Astrocyte of the spinal cord (primary cell): Measurements from ENCODE around the gene PRR14L.

Experiments
- DNase-seq: peaks from one replicate; pipeline ENCODE4 v3.0.0; 2011; ENCODE audit warnings: low read depth, low spot score
- H3K4me3 ChIP-seq: 2 replicates; pipeline ENCODE4 v1.5.1; 2011; ENCODE audit warnings: low read depth, mild to moderate bottlenecking, low read length, moderate library complexity
- CTCF ChIP-seq: IDR thresholded peaks from 2 replicates; pipeline ENCODE4 v1.5.1; 2012; ENCODE audit warnings: low read depth, mild to moderate bottlenecking, low read length, inconsistent platforms
- in situ Hi-C: cut with HindIII; loops from 2 replicates; pipeline ENCODE4 v1.10.0; 2017; ENCODE audit warnings: low sequenced_read_pairs

The PRR14L gene

DNA sequence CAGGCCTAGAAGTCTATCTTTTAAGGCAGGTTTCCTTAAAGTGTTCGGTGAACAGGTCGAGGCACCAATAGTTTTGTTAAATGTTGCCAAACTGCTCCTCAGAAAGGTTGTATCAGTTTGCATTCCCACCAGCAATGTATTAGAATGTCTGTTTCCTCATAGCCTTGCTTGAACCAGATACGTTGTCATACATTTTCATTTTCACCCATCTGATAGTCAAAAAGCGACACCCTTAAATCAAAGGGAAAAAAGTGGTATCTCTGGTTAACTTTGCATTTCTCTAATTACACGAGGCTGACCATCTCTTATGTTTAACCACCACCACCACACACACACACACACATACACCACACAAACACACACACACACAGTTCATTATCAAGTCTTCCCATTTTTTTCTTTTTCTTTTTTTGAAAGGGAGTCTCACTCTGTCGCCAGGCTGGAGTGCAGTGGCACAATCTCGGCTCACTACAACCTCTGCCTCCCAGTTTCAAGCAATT is 16.3 kb downstream of the PRR14L start:
- no peak overlapping the region for H3K4me3 ChIP-seq
- in situ Hi-C loops: no loop called here
- TF ChIP-seq CTCF: no peak
- DNase-seq: no peak

DNA sequence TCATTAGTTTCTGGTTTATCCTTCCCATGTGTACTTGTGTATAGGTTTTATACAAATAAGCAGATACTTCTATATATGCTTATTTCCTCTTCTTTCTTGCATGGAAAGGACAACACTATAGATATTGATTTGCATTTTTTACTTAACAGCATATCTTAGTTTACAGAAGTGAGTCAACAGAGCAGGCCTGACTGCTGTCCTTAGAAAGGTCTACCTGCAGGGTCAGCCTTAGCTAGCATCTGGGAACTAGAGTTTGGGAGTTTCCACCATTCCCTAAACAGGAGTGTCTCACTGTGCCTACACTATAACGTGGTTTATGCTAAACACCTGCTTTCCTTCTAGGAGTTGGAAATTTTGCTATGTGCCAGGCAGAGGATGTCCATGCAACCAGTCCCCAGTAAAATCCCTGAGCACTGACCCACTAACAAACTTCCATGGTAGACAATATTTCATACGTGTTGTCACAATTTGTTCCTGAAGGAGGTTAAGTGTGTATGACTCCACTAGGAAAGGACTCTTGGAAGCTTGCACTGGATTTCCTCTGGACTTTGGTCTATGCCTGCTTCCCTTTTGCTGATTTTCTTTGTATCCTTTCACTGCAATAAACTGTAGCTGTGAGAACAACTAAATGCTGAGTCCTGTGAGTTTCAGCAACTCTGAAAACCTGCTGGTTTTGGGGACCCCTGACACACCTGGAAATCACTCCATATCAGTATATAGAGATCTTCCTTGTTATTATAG is 17.7 kb downstream of the PRR14L start:
- no peak for TF ChIP-seq CTCF
- in situ Hi-C loops: no loop called here
- no peak overlapping the region for H3K4me3 ChIP-seq
- DNase-seq: no peak

DNA sequence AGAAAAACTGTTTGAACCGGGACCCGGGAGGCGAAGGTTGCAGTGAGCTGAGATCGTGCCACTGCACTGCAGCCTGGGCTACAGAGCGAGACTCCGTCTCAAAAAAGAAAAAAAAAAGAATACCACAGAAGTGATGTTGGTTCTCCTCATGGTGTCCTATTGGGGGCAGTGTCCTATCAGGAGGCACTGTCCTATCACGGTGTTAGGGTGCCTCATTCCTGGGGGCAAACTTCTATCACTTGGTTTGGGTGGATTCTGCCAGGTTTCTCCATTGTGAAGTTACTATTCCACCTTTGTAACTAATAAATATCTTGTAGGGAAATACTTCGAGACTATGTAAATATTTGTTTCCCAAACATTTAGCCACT is 19.6 kb downstream of the PRR14L start:
- no peak overlapping the region for H3K4me3 ChIP-seq
- DNase-seq: no peak
- in situ Hi-C loops: no loop called here
- TF ChIP-seq CTCF: peak; percentile 16

DNA sequence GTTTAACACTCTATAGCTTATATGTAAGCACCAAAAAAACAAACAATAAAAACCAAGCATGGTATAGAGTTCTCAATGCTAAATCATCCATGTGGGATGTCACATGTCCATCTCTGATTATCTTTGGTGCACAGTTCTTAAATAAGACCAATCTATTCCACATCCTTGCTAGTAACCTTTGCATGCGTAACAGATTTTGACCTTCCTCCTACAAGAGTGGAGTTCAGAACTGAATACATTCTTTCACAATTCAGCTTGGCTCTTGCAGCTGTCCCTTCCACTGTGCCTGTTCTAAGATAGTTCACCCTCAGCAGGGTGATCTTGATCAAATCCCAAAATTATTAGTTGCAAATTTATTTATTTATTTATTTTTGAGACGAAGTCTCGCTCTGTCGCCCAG is 21.1 kb downstream of the PRR14L start:
- no peak for TF ChIP-seq CTCF
- in situ Hi-C loops: no loop called here
- no peak for DNase-seq
- no peak overlapping the region for H3K4me3 ChIP-seq

DNA sequence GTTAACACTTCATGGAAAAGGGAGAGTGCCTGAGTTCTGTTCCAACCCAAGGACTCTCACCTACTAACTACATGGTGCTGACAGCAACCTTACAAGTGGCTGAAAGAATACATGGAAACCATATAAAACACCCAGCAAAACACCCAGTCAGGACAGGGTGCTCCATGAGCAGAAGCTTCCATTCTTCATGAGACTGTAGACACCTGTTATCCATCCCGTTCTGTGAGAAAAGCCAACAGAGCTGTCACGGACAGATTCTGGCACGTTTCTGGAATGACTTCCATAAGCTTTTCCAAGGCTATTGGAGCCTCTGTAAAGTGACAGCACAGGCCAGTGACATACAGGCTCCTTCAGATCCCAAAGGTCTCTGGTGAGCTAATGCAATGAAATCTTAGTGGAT is 23.2 kb downstream of the PRR14L start:
- no peak overlapping the region for H3K4me3 ChIP-seq
- in situ Hi-C loops: no loop called here
- no peak for DNase-seq
- no peak for TF ChIP-seq CTCF

DNA sequence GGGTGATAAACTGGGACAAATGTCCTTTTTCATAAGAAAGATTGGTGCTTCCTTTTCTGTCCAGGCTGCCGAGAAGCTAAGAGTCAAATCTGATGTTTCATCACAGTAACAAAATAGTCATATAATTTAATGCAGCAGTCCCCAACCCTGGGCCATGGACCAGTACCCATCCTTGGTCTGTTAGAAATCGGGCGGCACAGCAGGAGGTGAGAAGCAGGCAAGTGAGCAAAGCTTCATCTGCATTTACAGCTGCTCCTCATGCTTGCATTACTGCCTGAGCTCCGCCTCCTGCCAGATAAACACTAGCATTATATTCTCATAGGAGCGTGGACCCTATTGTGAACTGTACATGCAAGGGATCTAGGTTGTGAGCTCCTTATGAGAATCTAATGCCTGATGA is 26.2 kb downstream of the PRR14L start:
- TF ChIP-seq CTCF: no peak
- in situ Hi-C loops: no loop called here
- no peak overlapping the region for H3K4me3 ChIP-seq
- DNase-seq: no peak
